RWPE1 (cell line): Measurements from ENCODE around the gene SCAPER.
A peak's percentile ranks its signal among the peaks of the same experiment; 100 is the strongest.

Experiments used
- CTCF ChIA-PET: fragments of 350-600 bp; sonication (Branson Sonifier 250); formaldehyde crosslinking; extraction: SDS; loops from one replicate; lab custom pipeline; 2021; lab: Yijun Ruan, JAX
- POLR2A ChIA-PET: fragments of 400-600 bp; formaldehyde crosslinking; extraction: SDS; loops from one replicate; lab custom pipeline; 2020; ENCODE audit warnings: antibody characterized with exemption; ENCODE audit not compliant: low non-redundant PET; lab: Yijun Ruan, JAX
- DNase-seq: peaks from one replicate; pipeline ENCODE4 v3.0.0; 2012; ENCODE audit warnings: low spot score
- H3K27ac ChIP-seq: fragments of 450-650 bp; 2 replicates; pipeline ENCODE4 v1.5.1; 2017
- CTCF ChIP-seq: fragments of 450-650 bp; conservative IDR thresholded peaks from 2 replicates; pipeline ENCODE4 v1.5.1; 2017; ENCODE audit warnings: low read depth, mild to moderate bottlenecking

Gene SCAPER

GRCh38 chr15:76614725-76615124, 290.4 kb downstream of the SCAPER start:
- no peak overlapping the region for H3K27ac ChIP-seq

DNA sequence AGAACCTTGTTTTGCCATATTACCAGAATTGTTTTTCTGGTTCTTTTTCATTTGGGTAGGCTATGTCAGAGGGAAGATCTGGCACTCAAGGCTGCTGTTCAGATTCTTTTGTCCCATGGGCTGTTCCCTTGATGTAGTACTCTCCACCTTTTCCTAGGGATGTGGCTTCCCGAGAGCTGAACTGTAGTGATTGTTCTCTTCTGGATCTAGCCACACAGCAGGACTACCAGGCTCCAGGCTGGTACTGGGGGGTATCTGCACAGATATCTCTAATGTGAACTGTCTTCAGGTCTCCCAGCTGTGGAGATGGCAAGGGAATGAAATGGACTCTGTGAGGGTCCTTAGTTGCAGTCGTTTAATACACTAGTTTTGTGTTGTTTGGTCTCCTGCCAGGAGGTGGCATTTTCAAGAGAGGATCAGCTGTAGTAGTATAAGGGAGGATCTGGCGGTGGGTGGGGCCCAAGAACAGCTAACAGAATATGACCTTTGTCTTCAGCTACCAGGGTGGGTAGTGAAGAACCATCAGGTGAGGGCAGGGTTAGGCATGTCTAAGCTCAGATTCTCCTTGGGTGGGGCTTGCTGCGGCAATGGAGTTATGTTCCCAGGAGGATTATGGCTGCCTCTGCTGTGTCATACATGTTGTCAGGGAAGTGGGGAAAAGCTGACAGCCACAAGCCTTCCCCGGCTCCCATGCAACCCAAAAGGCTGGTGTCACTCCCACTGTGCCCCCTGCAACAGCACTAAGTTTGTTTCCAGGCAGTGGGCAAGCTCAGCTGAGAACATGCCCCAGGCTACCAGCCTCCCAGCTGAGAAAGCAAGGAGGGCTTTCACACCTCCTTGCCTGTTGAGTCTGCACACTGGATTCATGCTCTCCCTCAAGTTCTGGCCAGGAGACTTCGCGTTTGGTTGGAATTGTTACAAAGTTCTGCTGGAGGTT, 316.1 kb downstream of the SCAPER start:
- POLR2A ChIA-PET = no interaction called here
- CTCF ChIA-PET = no interaction called here
- peak; percentile 13 for DNase-seq
- no peak for TF ChIP-seq CTCF
- peak overlapping the region; percentile 73 for H3K27ac ChIP-seq

More at GRCh38 chr15:76614725-76615124, 290.4 kb downstream of the SCAPER start:
- CTCF ChIA-PET = no interaction called here
- DNase-seq = no peak
- POLR2A ChIA-PET = no interaction called here
- TF ChIP-seq CTCF = no peak

DNA sequence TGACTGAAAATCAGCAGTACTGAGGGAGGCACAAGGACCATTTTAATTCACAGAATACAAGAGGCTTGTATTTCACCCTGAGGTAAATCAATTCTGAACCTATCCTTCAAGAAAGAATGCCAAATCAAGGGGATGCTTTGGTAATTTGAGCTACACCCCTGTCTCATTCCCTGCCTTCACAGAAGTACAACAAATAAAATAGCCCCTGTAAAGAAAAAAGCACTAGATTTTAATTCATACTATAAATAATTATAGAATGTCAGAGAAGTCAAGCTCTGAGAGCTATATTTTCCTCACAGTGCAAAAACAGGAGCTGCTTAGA, 319.6 kb downstream of the SCAPER start:
- ChIA-PET POLR2A (no interaction called here), CTCF (interaction anchor here (0.7 kb wide), 1 partner anchor 24 kb away, joined by 5 read pairs; no protein-coding TSS in a partner anchor)
- no peak overlapping the region for H3K27ac ChIP-seq
- no peak for DNase-seq
- TF ChIP-seq CTCF = no peak

DNA sequence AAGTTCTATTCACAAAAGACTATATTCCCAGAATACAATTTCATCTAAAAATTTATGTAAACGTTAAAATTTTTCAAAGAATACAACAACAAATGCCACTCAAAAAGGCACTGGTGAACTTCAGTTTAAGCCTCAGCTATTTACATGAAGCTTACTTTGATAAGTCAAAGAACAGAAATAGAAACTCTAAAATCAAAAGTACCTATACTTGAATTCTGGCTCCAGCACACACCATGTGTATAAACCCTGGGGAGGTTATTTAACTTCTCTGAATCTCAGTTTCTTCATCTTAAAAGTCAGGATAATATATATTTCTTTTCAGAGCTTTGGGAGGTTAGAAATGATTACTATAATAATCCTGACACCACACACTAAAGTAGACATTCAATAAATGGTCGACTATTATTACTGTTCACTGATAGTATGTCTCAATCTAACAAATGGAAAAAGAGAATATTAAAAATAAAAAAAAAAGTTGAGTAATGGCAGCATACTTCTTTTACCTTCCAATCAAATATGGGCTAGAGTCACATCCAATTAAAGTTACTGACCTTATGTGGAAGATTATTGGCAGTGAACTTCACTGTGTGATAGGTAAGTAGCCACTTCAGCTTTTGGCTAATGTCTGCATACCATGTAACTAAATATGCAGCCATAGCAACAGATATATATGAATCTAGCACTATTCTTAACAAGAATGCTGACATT, 320.1 kb downstream of the SCAPER start:
- H3K27ac ChIP-seq = no peak overlapping the region
- ChIA-PET POLR2A (no interaction called here), CTCF (no interaction called here)
- no peak for DNase-seq
- TF ChIP-seq CTCF = no peak

GRCh38 chr15:76582550-76582949, 322.6 kb downstream of the SCAPER start:
- CTCF ChIA-PET = interaction anchor here (0.6 kb wide), 2 partner anchors 661 to 720 kb away, joined by 3 to 7 read pairs; no protein-coding TSS in a partner anchor
- no peak for DNase-seq
- H3K27ac ChIP-seq = no peak overlapping the region
- POLR2A ChIA-PET = no interaction called here
- no peak for TF ChIP-seq CTCF

DNA sequence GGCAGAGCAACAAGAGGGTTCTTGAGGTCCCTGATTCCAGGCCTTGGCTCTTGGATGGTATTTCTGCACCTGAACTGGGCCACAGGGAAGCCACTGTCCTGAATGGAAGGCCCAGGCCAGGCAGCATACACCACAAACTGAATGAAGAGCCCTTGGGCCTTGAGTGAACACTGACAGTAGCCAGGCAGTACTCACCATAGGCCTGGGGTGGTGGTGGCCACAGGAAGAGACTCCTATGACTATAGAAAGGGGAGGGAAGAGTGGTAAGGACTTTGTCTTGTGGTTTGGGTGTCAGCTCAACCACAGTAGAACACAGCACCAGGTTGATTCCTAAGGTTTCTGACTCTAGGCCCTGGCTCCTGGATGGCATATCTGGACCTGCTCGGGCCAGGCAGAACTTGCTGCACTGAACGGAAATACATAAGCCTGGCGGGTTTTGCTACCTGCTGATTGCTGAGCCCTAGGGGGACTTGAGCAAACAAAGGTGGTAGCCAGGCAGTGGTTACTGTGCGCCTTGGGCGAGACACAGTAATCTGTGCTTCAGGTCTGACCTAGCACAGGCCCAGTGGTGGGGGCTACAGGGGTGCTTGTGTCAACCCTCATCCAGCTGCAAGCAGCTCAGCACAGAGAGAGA, 327.1 kb downstream of the SCAPER start:
- no peak for TF ChIP-seq CTCF
- POLR2A ChIA-PET = no interaction called here
- CTCF ChIA-PET = no interaction called here
- no peak for DNase-seq
- H3K27ac ChIP-seq = no peak overlapping the region
